Measurements from ENCODE around the gene NCBP3.

NCBP3 gene

GRCh38 chr17:3879591-3880417 is 33.8 kb upstream of the NCBP3 start:
- TF ChIP-seq, protein P1, sequence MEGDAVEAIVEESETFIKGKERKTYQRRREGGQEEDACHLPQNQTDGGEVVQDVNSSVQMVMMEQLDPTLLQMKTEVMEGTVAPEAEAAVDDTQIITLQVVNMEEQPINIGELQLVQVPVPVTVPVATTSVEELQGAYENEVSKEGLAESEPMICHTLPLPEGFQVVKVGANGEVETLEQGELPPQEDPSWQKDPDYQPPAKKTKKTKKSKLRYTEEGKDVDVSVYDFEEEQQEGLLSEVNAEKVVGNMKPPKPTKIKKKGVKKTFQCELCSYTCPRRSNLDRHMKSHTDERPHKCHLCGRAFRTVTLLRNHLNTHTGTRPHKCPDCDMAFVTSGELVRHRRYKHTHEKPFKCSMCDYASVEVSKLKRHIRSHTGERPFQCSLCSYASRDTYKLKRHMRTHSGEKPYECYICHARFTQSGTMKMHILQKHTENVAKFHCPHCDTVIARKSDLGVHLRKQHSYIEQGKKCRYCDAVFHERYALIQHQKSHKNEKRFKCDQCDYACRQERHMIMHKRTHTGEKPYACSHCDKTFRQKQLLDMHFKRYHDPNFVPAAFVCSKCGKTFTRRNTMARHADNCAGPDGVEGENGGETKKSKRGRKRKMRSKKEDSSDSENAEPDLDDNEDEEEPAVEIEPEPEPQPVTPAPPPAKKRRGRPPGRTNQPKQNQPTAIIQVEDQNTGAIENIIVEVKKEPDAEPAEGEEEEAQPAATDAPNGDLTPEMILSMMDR (IDR thresholded peaks at IDR 0.05): no peak

- TF ChIP-seq, protein P1 (IDR thresholded peaks at IDR 0.05): no peak
Measured at GRCh38 chr17:3879186-3879585, 33.1 kb upstream of the NCBP3 start.

- TF ChIP-seq, protein P1 (IDR thresholded peaks at IDR 0.05): no peak
Measured at GRCh38 chr17:3877220-3877619, 31.2 kb upstream of the NCBP3 start.

GRCh38 chr17:3875317-3875716 is 29.3 kb upstream of the NCBP3 start:
- TF ChIP-seq, protein P1 (IDR thresholded peaks at IDR 0.05): no peak

- TF ChIP-seq, protein P1 (IDR thresholded peaks at IDR 0.05): no peak
Measured at GRCh38 chr17:3873862-3874261, 27.8 kb upstream of the NCBP3 start.

GRCh38 chr17:3870871-3871306 is 24.8 kb upstream of the NCBP3 start:
- TF ChIP-seq, protein P1 (IDR thresholded peaks at IDR 0.05): no peak

DNA sequence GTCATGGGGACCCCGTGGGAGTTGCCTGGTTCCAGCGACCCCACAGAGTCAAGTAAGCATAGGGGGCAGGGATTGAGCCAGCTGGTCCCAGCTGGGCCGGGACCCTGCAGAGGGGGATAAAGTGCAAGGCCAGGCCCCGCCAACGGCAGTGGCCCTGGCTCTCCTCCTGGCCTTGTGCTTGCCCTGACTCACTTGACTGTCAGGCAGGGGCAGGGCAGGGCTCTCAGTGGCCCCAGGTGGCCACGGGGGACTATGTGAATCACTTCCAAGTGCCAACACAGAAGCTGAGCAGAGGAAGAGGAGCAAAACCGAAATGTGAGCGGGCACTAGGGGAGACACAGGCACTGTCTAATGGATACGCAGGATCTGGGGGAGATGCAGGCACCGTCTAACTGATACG is 21.6 kb upstream of the NCBP3 start:
- TF ChIP-seq, protein P1 (IDR thresholded peaks at IDR 0.05): no peak
